Measurements from ENCODE around the gene NLRP14.

The NLRP14 gene

GRCh38 chr11:7034019-7034418, 13.7 kb downstream of the NLRP14 start:
- H3K4me3 ChIP-seq (ENCODE audit: low read depth, low read length): no peak overlapping the region
- no peak for DNase-seq (ENCODE audit: low read depth)
- TF ChIP-seq CTCF (IDR thresholded peaks at IDR 0.05; ENCODE audit: low read depth, low read length, missing control alignments): no peak
- in situ Hi-C loops (cut with HindIII; ENCODE audit: low sequenced_read_pairs): no loop called here

GRCh38 chr11:7046474-7047175, 26.3 kb downstream of the NLRP14 start:
- no peak overlapping the region for H3K4me3 ChIP-seq (ENCODE audit: low read depth, low read length)
- in situ Hi-C loops (cut with HindIII; ENCODE audit: low sequenced_read_pairs): no loop called here
- peak; percentile 72 for DNase-seq (ENCODE audit: low read depth)
- no peak for TF ChIP-seq CTCF (IDR thresholded peaks at IDR 0.05; ENCODE audit: low read depth, low read length, missing control alignments)

GRCh38 chr11:7050191-7050590, 29.9 kb downstream of the NLRP14 start:
- TF ChIP-seq CTCF (IDR thresholded peaks at IDR 0.05; ENCODE audit: low read depth, low read length, missing control alignments): no peak
- no peak for DNase-seq (ENCODE audit: low read depth)
- H3K4me3 ChIP-seq (ENCODE audit: low read depth, low read length): no peak overlapping the region
- in situ Hi-C loops (cut with HindIII; ENCODE audit: low sequenced_read_pairs): no loop called here

- no peak for TF ChIP-seq CTCF (IDR thresholded peaks at IDR 0.05; ENCODE audit: low read depth, low read length, missing control alignments)
- DNase-seq (ENCODE audit: low read depth): no peak
- no peak overlapping the region for H3K4me3 ChIP-seq (ENCODE audit: low read depth, low read length)
- in situ Hi-C loops (cut with HindIII; ENCODE audit: low sequenced_read_pairs): no loop called here
These were observed 36.7 kb downstream of the NLRP14 start for GRCh38 chr11:7056828-7057513.

GRCh38 chr11:7057641-7058040, 37.4 kb downstream of the NLRP14 start:
- no peak for DNase-seq (ENCODE audit: low read depth)
- H3K4me3 ChIP-seq (ENCODE audit: low read depth, low read length): no peak overlapping the region
- no peak for TF ChIP-seq CTCF (IDR thresholded peaks at IDR 0.05; ENCODE audit: low read depth, low read length, missing control alignments)
- in situ Hi-C loops (cut with HindIII; ENCODE audit: low sequenced_read_pairs): no loop called here

GRCh38 chr11:7060868-7061267, 40.6 kb downstream of the NLRP14 start:
- in situ Hi-C loops (cut with HindIII; ENCODE audit: low sequenced_read_pairs): no loop called here
- TF ChIP-seq CTCF (IDR thresholded peaks at IDR 0.05; ENCODE audit: low read depth, low read length, missing control alignments): no peak
- DNase-seq (ENCODE audit: low read depth): peak; percentile 20
- H3K4me3 ChIP-seq (ENCODE audit: low read depth, low read length): no peak overlapping the region

Measured in astrocyte of the cerebellum (primary cell).